Measurements from ENCODE around the gene PCNX2.

GRCh38 chr1:233269656-233270055 is 25.9 kb downstream of the PCNX2 start:
- TF ChIP-seq CTCF (IDR thresholded peaks at IDR 0.05) (no peak), POLR2A (IDR thresholded peaks at IDR 0.05) (no peak)
